GM21526 (cell line): ENCODE data around the gene SLC45A3.
"Not testable (repeated sequence)": the region's sequence is repeated elsewhere in the genome, so short reads cannot be mapped to it uniquely, and the experiment has no call there.

ENCODE experiments used
- ATAC-seq: cut with Tn5 transposase; IDR thresholded peaks from one replicate; pipeline ENCODE4 v1.9.1; 2021; ENCODE audit warnings: moderate library complexity; ENCODE audit not compliant: unreplicated experiment, low FRiP score

The SLC45A3 gene

GRCh38 chr1:205639567-205639966 lies 40.7 kb downstream of the SLC45A3 start:
- ATAC-seq, result no peak

- ATAC-seq, result no peak
These were observed 42.3 kb downstream of the SLC45A3 start for GRCh38 chr1:205637854-205638468.

GRCh38 chr1:205636732-205637131 lies 43.6 kb downstream of the SLC45A3 start:
- no peak for ATAC-seq

- not testable (repeated sequence) for ATAC-seq
These were observed 44.2 kb downstream of the SLC45A3 start for GRCh38 chr1:205636138-205636530.

GRCh38 chr1:205633421-205633976 lies 46.8 kb downstream of the SLC45A3 start:
- ATAC-seq, result no peak

GRCh38 chr1:205632669-205633169 lies 47.6 kb downstream of the SLC45A3 start:
- no peak for ATAC-seq

GRCh38 chr1:205631768-205632668 lies 48.3 kb downstream of the SLC45A3 start, which contains the start of gene ELK4:
ELK4 (minus strand) TSS chr1:205632011; CDS start chr1:205623882, 8,129 bp downstream.
- peak; percentile 72 for ATAC-seq

GRCh38 chr1:205631010-205631767 lies 49.1 kb downstream of the SLC45A3 start:
- peak; percentile 62 for ATAC-seq

GRCh38 chr1:205630651-205631009 lies 49.7 kb downstream of the SLC45A3 start:
- ATAC-seq, result no peak

- no peak for ATAC-seq
These were observed 50.1 kb downstream of the SLC45A3 start for GRCh38 chr1:205630241-205630640.

GRCh38 chr1:205629751-205630150 lies 50.6 kb downstream of the SLC45A3 start:
- no peak for ATAC-seq

GRCh38 chr1:205627956-205628355 lies 52.4 kb downstream of the SLC45A3 start:
- no peak for ATAC-seq

GRCh38 chr1:205626216-205626615 lies 54.1 kb downstream of the SLC45A3 start:
- no peak for ATAC-seq

- ATAC-seq, result no peak
These were observed 56.7 kb downstream of the SLC45A3 start for GRCh38 chr1:205623646-205624045.

- no peak for ATAC-seq
These were observed 60.0 kb downstream of the SLC45A3 start for GRCh38 chr1:205620269-205620668.

- no peak for ATAC-seq
These were observed 60.9 kb downstream of the SLC45A3 start for GRCh38 chr1:205619376-205619775.

GRCh38 chr1:205616563-205617293 lies 63.6 kb downstream of the SLC45A3 start:
- no peak for ATAC-seq

GRCh38 chr1:205615789-205616188 lies 64.5 kb downstream of the SLC45A3 start:
- ATAC-seq, result no peak

- ATAC-seq, result no peak
These were observed 66.4 kb downstream of the SLC45A3 start for GRCh38 chr1:205613854-205614412.

- no peak for ATAC-seq
These were observed 67.8 kb downstream of the SLC45A3 start for GRCh38 chr1:205612556-205612955.
